ENCODE data around the gene UBE2N. TPM values are rescaled to one million over a fixed set of nuclear protein-coding genes. Genes with fewer than 3 reads are reported as not detected.

UBE2N gene
- total and polyA plus RNA-seq, 2 of the 8 experiments (the other 6 are each of a cell fraction or from before 2014, with no cell fraction given), result 108 to 225 TPM

DNA sequence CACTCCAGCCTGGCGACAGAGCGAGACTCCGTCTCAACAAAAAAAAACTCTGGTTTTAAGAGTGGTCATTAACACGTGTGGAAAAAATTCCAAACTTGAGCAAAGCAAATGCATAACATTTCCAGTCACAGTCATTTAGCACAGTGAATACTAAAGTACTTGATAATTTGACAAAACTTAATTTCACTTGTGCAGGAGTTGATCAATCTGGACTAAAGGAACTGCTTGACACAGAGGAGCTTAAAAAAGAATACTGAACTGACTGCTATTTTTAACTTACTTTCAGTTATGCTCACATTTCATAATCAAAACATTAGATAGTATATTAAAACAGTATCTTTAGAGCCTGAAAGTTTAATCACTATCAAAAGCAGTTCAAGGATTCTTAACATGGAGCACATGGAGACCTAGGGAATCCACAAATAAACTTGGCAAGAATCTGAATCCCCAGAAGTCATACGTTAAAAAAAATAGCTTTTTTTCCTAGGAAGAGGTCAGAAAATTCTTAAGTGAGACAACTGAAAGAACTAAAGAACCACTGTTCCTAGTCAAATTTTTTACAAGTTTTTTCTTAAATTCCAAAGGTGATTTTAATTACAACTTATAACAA lies 7.4 kb downstream of the UBE2N start (continued):
- TF ChIP-seq, protein P1, sequence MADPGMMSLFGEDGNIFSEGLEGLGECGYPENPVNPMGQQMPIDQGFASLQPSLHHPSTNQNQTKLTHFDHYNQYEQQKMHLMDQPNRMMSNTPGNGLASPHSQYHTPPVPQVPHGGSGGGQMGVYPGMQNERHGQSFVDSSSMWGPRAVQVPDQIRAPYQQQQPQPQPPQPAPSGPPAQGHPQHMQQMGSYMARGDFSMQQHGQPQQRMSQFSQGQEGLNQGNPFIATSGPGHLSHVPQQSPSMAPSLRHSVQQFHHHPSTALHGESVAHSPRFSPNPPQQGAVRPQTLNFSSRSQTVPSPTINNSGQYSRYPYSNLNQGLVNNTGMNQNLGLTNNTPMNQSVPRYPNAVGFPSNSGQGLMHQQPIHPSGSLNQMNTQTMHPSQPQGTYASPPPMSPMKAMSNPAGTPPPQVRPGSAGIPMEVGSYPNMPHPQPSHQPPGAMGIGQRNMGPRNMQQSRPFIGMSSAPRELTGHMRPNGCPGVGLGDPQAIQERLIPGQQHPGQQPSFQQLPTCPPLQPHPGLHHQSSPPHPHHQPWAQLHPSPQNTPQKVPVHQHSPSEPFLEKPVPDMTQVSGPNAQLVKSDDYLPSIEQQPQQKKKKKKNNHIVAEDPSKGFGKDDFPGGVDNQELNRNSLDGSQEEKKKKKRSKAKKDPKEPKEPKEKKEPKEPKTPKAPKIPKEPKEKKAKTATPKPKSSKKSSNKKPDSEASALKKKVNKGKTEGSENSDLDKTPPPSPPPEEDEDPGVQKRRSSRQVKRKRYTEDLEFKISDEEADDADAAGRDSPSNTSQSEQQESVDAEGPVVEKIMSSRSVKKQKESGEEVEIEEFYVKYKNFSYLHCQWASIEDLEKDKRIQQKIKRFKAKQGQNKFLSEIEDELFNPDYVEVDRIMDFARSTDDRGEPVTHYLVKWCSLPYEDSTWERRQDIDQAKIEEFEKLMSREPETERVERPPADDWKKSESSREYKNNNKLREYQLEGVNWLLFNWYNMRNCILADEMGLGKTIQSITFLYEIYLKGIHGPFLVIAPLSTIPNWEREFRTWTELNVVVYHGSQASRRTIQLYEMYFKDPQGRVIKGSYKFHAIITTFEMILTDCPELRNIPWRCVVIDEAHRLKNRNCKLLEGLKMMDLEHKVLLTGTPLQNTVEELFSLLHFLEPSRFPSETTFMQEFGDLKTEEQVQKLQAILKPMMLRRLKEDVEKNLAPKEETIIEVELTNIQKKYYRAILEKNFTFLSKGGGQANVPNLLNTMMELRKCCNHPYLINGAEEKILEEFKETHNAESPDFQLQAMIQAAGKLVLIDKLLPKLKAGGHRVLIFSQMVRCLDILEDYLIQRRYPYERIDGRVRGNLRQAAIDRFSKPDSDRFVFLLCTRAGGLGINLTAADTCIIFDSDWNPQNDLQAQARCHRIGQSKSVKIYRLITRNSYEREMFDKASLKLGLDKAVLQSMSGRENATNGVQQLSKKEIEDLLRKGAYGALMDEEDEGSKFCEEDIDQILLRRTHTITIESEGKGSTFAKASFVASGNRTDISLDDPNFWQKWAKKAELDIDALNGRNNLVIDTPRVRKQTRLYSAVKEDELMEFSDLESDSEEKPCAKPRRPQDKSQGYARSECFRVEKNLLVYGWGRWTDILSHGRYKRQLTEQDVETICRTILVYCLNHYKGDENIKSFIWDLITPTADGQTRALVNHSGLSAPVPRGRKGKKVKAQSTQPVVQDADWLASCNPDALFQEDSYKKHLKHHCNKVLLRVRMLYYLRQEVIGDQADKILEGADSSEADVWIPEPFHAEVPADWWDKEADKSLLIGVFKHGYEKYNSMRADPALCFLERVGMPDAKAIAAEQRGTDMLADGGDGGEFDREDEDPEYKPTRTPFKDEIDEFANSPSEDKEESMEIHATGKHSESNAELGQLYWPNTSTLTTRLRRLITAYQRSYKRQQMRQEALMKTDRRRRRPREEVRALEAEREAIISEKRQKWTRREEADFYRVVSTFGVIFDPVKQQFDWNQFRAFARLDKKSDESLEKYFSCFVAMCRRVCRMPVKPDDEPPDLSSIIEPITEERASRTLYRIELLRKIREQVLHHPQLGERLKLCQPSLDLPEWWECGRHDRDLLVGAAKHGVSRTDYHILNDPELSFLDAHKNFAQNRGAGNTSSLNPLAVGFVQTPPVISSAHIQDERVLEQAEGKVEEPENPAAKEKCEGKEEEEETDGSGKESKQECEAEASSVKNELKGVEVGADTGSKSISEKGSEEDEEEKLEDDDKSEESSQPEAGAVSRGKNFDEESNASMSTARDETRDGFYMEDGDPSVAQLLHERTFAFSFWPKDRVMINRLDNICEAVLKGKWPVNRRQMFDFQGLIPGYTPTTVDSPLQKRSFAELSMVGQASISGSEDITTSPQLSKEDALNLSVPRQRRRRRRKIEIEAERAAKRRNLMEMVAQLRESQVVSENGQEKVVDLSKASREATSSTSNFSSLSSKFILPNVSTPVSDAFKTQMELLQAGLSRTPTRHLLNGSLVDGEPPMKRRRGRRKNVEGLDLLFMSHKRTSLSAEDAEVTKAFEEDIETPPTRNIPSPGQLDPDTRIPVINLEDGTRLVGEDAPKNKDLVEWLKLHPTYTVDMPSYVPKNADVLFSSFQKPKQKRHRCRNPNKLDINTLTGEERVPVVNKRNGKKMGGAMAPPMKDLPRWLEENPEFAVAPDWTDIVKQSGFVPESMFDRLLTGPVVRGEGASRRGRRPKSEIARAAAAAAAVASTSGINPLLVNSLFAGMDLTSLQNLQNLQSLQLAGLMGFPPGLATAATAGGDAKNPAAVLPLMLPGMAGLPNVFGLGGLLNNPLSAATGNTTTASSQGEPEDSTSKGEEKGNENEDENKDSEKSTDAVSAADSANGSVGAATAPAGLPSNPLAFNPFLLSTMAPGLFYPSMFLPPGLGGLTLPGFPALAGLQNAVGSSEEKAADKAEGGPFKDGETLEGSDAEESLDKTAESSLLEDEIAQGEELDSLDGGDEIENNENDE (IDR thresholded peaks at IDR 0.05; ENCODE audit: insufficient replicate concordance, low read length), result no peak
- no peak for TF ChIP-seq RFX5 (IDR thresholded peaks at IDR 0.05; ENCODE audit: borderline replicate concordance, low read depth, low read length)
- TF ChIP-seq RAD21 (IDR thresholded peaks at IDR 0.05 in 1 of 2, conservative IDR thresholded peaks at IDR 0.05 in 1 of 2; ENCODE audit: low read depth in 2 of 2, low read length in 2 of 2), result no peak
- TF ChIP-seq KDM4A (IDR thresholded peaks at IDR 0.05; ENCODE audit: low read depth, low read length, severe bottlenecking), result no peak
- no peak for TF ChIP-seq YY1 (IDR thresholded peaks at IDR 0.05; ENCODE audit: low read depth, low read length)
- no peak for TF ChIP-seq CREB1 (IDR thresholded peaks at IDR 0.05)
- TF ChIP-seq SP2 (IDR thresholded peaks at IDR 0.05; ENCODE audit: low read length), result no peak
- no peak for TF ChIP-seq SAP30 (IDR thresholded peaks at IDR 0.05; ENCODE audit: insufficient read depth, insufficient replicate concordance, low read length)
- TF ChIP-seq, protein P2, sequence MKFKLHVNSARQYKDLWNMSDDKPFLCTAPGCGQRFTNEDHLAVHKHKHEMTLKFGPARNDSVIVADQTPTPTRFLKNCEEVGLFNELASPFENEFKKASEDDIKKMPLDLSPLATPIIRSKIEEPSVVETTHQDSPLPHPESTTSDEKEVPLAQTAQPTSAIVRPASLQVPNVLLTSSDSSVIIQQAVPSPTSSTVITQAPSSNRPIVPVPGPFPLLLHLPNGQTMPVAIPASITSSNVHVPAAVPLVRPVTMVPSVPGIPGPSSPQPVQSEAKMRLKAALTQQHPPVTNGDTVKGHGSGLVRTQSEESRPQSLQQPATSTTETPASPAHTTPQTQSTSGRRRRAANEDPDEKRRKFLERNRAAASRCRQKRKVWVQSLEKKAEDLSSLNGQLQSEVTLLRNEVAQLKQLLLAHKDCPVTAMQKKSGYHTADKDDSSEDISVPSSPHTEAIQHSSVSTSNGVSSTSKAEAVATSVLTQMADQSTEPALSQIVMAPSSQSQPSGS (IDR thresholded peaks at IDR 0.05; ENCODE audit: low read length), result no peak
